GM12864 (cell line): Measurements from ENCODE around the gene PRAF2.

Experiments
- DNase-seq: peaks from one replicate; pipeline ENCODE4 v3.0.0-alpha.2; 2011; ENCODE audit warnings: low read depth
- H3K4me3 ChIP-seq: 2 replicates; pipeline ENCODE4 v1.5.1; 2011; ENCODE audit warnings: mild to moderate bottlenecking, low read depth, low read length, control low read depth
- TF ChIP-seq, protein P1 (sequence below): IDR thresholded peaks from 2 replicates; pipeline ENCODE4 v1.5.1; 2011; ENCODE audit warnings: low read depth, mild to moderate bottlenecking, moderate library complexity, low read length, control low read depth, inconsistent platforms; ENCODE audit errors: missing control alignments

The PRAF2 gene

DNA sequence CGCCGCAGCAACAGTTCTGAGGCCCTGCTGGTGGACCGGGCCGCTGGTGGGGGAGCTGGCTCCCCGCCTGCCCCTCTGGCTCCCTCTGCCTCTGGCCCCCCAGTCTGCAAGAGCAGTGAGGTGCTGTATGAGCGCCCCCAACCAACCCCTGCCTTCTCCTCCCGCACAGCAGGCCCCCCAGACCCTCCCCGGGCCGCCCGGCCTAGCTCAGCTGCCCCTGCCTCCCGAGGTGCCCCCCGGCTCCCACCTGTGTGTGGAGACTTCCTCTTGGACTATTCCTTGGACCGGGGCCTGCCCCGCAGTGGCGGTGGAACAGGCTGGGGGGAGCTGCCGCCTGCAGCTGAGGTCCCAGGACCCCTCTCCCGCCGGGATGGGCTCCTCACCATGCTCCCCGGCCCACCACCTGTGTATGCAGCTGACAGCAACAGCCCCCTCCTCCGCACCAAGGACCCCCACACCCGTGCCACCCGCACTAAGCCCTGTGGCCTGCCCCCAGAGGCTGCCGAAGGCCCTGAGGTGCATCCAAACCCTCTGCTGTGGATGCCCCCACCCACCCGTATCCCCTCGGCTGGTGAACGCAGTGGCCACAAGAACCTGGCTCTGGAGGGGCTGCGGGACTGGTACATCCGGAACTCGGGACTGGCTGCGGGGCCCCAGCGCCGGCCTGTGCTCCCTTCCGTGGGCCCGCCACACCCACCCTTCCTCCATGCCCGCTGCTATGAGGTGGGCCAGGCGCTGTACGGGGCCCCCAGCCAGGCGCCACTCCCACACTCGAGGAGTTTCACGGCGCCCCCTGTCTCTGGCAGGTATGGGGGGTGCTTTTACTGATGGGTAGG lies 6.3 kb downstream of the PRAF2 start:
- TF ChIP-seq, protein P1, sequence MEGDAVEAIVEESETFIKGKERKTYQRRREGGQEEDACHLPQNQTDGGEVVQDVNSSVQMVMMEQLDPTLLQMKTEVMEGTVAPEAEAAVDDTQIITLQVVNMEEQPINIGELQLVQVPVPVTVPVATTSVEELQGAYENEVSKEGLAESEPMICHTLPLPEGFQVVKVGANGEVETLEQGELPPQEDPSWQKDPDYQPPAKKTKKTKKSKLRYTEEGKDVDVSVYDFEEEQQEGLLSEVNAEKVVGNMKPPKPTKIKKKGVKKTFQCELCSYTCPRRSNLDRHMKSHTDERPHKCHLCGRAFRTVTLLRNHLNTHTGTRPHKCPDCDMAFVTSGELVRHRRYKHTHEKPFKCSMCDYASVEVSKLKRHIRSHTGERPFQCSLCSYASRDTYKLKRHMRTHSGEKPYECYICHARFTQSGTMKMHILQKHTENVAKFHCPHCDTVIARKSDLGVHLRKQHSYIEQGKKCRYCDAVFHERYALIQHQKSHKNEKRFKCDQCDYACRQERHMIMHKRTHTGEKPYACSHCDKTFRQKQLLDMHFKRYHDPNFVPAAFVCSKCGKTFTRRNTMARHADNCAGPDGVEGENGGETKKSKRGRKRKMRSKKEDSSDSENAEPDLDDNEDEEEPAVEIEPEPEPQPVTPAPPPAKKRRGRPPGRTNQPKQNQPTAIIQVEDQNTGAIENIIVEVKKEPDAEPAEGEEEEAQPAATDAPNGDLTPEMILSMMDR, result no peak
- H3K4me3 ChIP-seq, result no peak overlapping the region
- DNase-seq, result no peak

DNA sequence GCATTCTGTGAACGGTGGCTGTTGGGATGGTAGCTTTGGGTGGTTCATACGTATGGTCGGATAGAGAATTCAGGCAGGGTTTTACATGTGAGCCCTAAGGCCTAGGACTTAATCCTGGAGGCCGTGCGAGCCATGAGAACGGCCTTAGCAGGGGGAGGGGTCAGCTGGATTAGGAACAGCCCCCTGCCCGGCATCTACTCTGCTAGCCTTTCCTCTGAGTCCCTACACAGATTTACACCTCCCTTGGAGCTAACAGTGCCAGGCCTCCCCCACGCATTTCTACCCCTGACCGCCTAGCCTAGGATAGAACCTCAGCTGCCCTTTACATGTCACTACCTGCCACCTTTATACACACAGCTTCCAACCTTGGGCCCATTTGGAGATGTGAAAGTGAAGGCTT lies 7.1 kb downstream of the PRAF2 start:
- DNase-seq, result no peak
- TF ChIP-seq, protein P1, result no peak

DNA sequence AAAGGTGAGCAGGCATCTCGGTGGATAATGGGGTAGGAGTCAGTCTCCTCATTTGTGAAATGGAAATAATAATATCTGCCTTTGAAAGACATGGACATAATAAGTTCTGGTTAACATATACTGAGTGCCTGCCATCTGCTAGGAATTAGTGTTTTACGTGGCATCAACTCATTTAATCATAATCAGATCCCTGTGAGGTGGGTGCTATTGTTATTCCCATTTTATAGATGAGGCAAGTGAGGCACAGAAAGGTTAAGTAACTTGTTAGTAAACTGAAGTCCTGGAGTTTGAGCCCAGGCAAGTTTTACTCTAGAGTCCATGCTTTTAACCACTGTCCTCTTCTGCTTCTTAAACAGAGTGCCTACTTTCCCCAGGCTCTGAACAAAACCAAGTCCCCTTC lies 7.5 kb downstream of the PRAF2 start:
- TF ChIP-seq, protein P1, result no peak
- DNase-seq, result no peak
- H3K4me3 ChIP-seq, result no peak overlapping the region

More for the DNA sequence above, 7.1 kb downstream of the PRAF2 start:
- H3K4me3 ChIP-seq, result no peak overlapping the region

DNA sequence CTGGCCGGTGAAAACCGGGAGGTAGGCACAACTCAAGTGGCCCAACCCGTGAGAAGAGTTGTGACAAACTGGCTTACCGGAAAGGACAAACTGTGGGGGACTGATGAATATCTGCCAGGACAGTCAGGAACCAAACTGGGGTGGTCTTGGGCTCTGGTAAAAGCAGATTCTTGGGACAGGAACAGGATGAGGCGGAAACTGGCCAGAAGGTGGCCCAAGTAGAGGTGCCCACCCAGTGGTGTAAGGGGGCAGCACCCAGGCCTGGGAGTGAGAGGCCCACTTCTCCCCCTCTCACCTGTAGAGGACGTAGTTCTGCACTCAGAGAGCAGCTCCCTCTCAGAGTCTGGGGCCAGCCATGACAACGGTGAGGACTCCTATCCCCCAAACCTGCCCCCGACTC lies 9.1 kb downstream of the PRAF2 start:
- TF ChIP-seq, protein P1, result no peak
- H3K4me3 ChIP-seq, result no peak overlapping the region
- DNase-seq, result no peak

DNA sequence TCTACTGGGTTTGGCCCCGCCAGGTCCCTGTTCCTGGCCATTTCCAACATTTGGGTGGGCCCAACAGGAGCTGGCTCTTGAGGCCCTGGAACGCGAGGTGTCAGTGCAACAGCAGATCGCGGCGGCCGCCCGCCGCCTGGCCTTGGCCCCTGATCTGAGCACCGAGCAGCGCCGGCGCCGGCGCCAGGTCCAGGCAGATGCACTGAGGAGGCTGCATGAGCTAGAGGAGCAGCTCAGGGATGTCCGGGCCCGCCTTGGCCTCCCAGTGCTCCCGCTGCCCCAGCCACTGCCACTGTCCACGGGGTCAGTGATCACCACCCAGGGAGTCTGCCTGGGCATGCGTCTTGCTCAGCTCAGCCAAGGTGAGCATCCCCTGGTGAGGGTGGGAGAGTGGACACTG lies 9.5 kb downstream of the PRAF2 start:
- TF ChIP-seq, protein P1, result no peak
- H3K4me3 ChIP-seq, result no peak overlapping the region
- no peak for DNase-seq

DNA sequence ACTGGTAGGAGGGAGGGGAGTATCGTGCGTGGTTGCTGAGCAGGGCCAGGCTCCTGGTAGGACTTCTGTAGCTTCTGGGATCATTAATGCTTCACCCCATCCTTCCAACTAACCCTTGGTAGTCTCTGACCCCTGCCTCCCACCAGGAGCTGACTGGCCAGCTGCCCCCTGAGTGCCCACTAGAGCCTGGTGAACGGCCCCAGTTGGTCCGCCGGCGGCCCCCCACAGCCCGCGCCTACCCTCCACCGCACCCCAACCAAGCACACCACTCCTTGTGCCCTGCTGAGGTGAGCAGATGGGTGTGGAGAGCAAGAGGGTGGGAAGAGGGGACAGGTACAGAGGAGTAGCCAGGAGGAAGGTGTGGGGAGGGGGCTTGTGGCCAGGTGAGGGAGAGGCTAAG lies 10.1 kb downstream of the PRAF2 start:
- TF ChIP-seq, protein P1, result no peak
- no peak overlapping the region for H3K4me3 ChIP-seq
- no peak for DNase-seq

DNA sequence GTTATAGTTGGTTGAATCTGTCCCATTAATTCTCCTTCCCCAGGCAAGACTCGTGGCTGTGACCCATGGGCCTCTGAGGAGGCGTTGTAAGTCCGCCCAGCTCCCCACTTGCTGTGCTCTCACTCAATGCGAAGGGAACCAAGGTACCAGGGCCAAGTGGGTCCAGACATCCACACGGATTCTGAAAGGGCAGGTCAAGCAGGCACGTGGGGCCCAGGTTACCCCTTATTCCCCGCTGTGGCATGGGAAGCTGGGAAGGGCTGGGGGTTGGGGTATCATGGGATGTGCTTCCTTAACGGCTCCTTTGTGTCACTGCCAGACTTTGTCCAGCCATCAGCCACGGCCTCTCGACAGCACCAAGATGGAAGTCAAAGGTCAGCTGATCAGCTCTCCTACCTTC lies 11.9 kb downstream of the PRAF2 start:
- H3K4me3 ChIP-seq, result no peak overlapping the region
- no peak for DNase-seq
- TF ChIP-seq, protein P1, result no peak
